Raji (cell line): ENCODE measurements around the gene TBC1D14.

ENCODE experiments used
- POLR2A ChIP-seq: IDR thresholded peaks from 2 replicates; pipeline ENCODE4 v1.6.1; 2011; ENCODE audit warnings: low read depth, low read length, control low read depth; ENCODE audit not compliant: insufficient read depth

TBC1D14 gene

GRCh38 chr4:6986072-6986780 lies 76.6 kb downstream of the TBC1D14 start:
- no peak for TF ChIP-seq POLR2A

GRCh38 chr4:6986781-6987587 lies 77.4 kb downstream of the TBC1D14 start:
- peak; percentile 65 for TF ChIP-seq POLR2A

- no peak for TF ChIP-seq POLR2A
Measured at GRCh38 chr4:6987588-6987961, 77.9 kb downstream of the TBC1D14 start.

GRCh38 chr4:6988016-6988715 lies 78.5 kb downstream of the TBC1D14 start:
- no peak for TF ChIP-seq POLR2A

- no peak for TF ChIP-seq POLR2A
Measured at GRCh38 chr4:6989331-6989923, 79.8 kb downstream of the TBC1D14 start.

GRCh38 chr4:6990661-6991060 lies 81.0 kb downstream of the TBC1D14 start:
- no peak for TF ChIP-seq POLR2A

- no peak for TF ChIP-seq POLR2A
Measured at GRCh38 chr4:6991249-6991648, 81.6 kb downstream of the TBC1D14 start.

- TF ChIP-seq POLR2A = no peak
Measured at GRCh38 chr4:6991771-6992557, 82.3 kb downstream of the TBC1D14 start.

GRCh38 chr4:6992728-6993677 lies 83.4 kb downstream of the TBC1D14 start:
- no peak for TF ChIP-seq POLR2A

- TF ChIP-seq POLR2A = no peak
Measured at GRCh38 chr4:6996481-6996880, 86.9 kb downstream of the TBC1D14 start.

- no peak for TF ChIP-seq POLR2A
Measured at GRCh38 chr4:6999172-7000086, 89.8 kb downstream of the TBC1D14 start.

- TF ChIP-seq POLR2A = no peak
Measured at GRCh38 chr4:7000421-7001176, 91.0 kb downstream of the TBC1D14 start.
